ENCODE data around the gene MCOLN2. TPM values are rescaled to one million over a fixed set of nuclear protein-coding genes. Genes with fewer than 3 reads are reported as not detected.

The MCOLN2 gene
- total RNA-seq, 1 experiment from 2014 or later: 1.7 TPM

DNA sequence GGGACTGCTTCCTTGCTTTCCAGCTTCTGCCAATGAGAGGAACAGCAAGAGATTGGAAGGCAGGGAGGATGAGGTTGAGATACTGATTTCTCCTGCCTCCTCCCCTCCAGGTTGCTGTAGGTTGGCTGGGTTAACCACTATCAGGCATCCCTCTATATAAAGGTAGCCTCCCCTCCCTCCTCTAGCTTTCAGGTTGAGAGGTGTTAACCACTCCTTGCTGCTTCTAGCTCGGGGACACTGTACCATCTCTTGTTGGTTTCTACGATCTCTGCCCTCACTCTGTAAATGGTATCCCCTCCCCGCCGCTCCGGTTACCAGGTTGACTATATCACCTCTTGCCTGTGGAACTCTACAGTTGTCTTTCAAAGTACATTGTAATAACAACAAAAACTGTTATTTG lies 120.6 kb downstream of the MCOLN2 start:
- H3K4me1 ChIP-seq (ENCODE audit: insufficient read depth, low read length, poor library complexity, severe bottlenecking): no peaks in the 10 kb centered on the region
- ChIA-PET POLR2A (ENCODE audit: low non-redundant PET) (no interaction called here), CTCF (no interaction called here)

More for the DNA sequence above, 120.6 kb downstream of the MCOLN2 start:
- Histone ChIP-seq H3K27me3 (replicated peaks; ENCODE audit: insufficient read depth, low read depth, low read length, poor library complexity) (peaks cover 40% of the 10 kb centered on the region), H3K27ac (ENCODE audit: low read depth, low read length, poor library complexity, severe bottlenecking) (no peak overlapping the region), H3K9me3 (ENCODE audit: low read depth, low read length, poor library complexity, severe bottlenecking) (no peaks in the 10 kb centered on the region), H3K4me3 (ENCODE audit: low read depth, low read length, poor library complexity, severe bottlenecking) (no peak overlapping the region), H3K36me3 (ENCODE audit: insufficient read depth, low read length, poor library complexity, severe bottlenecking) (no peaks in the 10 kb centered on the region)
- BruUV-seq (replicated peaks): no TSS peak
- DNase-seq (ENCODE audit: low spot score): no peak
- intact Hi-C loops (cut with micrococcal nuclease; ENCODE audit: unreplicated experiment): no loop called here
- no peak for TF ChIP-seq EZH2 (IDR thresholded peaks at IDR 0.05; ENCODE audit: borderline replicate concordance, low read depth, low read length, poor library complexity, severe bottlenecking)
- TF ChIP-seq, protein P1, sequence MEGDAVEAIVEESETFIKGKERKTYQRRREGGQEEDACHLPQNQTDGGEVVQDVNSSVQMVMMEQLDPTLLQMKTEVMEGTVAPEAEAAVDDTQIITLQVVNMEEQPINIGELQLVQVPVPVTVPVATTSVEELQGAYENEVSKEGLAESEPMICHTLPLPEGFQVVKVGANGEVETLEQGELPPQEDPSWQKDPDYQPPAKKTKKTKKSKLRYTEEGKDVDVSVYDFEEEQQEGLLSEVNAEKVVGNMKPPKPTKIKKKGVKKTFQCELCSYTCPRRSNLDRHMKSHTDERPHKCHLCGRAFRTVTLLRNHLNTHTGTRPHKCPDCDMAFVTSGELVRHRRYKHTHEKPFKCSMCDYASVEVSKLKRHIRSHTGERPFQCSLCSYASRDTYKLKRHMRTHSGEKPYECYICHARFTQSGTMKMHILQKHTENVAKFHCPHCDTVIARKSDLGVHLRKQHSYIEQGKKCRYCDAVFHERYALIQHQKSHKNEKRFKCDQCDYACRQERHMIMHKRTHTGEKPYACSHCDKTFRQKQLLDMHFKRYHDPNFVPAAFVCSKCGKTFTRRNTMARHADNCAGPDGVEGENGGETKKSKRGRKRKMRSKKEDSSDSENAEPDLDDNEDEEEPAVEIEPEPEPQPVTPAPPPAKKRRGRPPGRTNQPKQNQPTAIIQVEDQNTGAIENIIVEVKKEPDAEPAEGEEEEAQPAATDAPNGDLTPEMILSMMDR (conservative IDR thresholded peaks at IDR 0.05; ENCODE audit: low read depth, low read length): no peak

Other genes starting within 250 kb of the MCOLN2 start
- gene LPAR3, start 103.9 kb downstream of the MCOLN2 start, total RNA-seq (2021): 0.13 TPM in 1 of 2 replicates, not detected in the other
- gene MCOLN3, start 51.4 kb upstream of the MCOLN2 start, total RNA-seq (2021): 0.82 and 1.6 TPM in 2 replicates
- gene SYDE2, start 203.9 kb upstream of the MCOLN2 start, total RNA-seq (2021): 10.4 and 10.9 TPM in 2 replicates

Measured in A673 (cell line).